Neural progenitor cell (in vitro differentiated cells): Measurements from ENCODE around the gene LATS2. TPM values are rescaled to one million over a fixed set of nuclear protein-coding genes. Genes with fewer than 3 reads are reported as not detected.

Source experiments
- DNase-seq: peaks from one replicate; pipeline ENCODE4 v3.0.0-alpha.2; 2016; ENCODE audit warnings: low spot score
- H2AFZ ChIP-seq: fragments of 200-600 bp; sonication (generic); replicated peaks from 2 replicates; pipeline ENCODE4 v1.6.1; 2016; ENCODE audit warnings: antibody characterized with exemption
- H3F3A ChIP-seq: fragments of 200-600 bp; sonication (generic); 2 replicates; pipeline ENCODE4 v1.6.1; 2016; ENCODE audit warnings: antibody characterized with exemption, low read depth
- H3K27ac ChIP-seq: fragments of 200-600 bp; sonication (generic); 2 replicates; pipeline ENCODE4 v1.5.1; 2016; ENCODE audit warnings: mild to moderate bottlenecking
- H3K27me3 ChIP-seq: fragments of 200-600 bp; sonication (generic); 2 replicates; pipeline ENCODE4 v1.6.1; 2016; ENCODE audit warnings: mild to moderate bottlenecking, moderate library complexity
- H3K36me3 ChIP-seq: fragments of 200-600 bp; sonication (generic); 2 replicates; pipeline ENCODE4 v1.5.1; 2016
- H3K4me1 ChIP-seq: fragments of 200-600 bp; sonication (generic); 2 replicates; pipeline ENCODE4 v1.6.1; 2016; ENCODE audit warnings: mixed run types
- H3K4me2 ChIP-seq: fragments of 200-600 bp; sonication (generic); 2 replicates; pipeline ENCODE4 v1.6.1; 2016
- H3K4me3 ChIP-seq: fragments of 200-600 bp; sonication (generic); 2 replicates; pipeline ENCODE4 v1.5.1; 2016
- H3K79me2 ChIP-seq: fragments of 200-600 bp; sonication (generic); 2 replicates; pipeline ENCODE4 v1.6.1; 2016; ENCODE audit warnings: low read depth
- H3K9ac ChIP-seq: fragments of 200-600 bp; sonication (generic); 2 replicates; pipeline ENCODE4 v1.6.1; 2016
- H3K9me3 ChIP-seq: fragments of 200-600 bp; sonication (generic); 2 replicates; pipeline ENCODE4 v1.5.1; 2016; ENCODE audit warnings: low read depth
- H4K20me1 ChIP-seq: fragments of 200-600 bp; sonication (generic); 2 replicates; pipeline ENCODE4 v1.6.1; 2016; ENCODE audit warnings: low read depth
- H3K27ac Mint-ChIP-seq: 3 replicates; pipeline ENCODE4 v1.8.0; 2021; ENCODE audit warnings: mixed read lengths
- H3K27me3 Mint-ChIP-seq: 2 replicates; pipeline ENCODE4 v1.8.0; 2022; ENCODE audit warnings: low read depth, mild to moderate bottlenecking, inconsistent platforms, moderate library complexity, mixed read lengths; ENCODE audit not compliant: insufficient read depth
- H3K36me3 Mint-ChIP-seq: 3 replicates; pipeline ENCODE4 v1.8.0; 2021; ENCODE audit warnings: mixed read lengths
- H3K4me1 Mint-ChIP-seq: 3 replicates; pipeline ENCODE4 v1.8.0; 2021; ENCODE audit warnings: mixed read lengths
- H3K4me3 Mint-ChIP-seq: 3 replicates; pipeline ENCODE4 v1.8.0; 2021; ENCODE audit warnings: mild to moderate bottlenecking, moderate library complexity, mixed read lengths
- H3K9me3 Mint-ChIP-seq: 3 replicates; pipeline ENCODE4 v1.8.0; 2020; ENCODE audit warnings: mixed read lengths
- EZH2 ChIP-seq: fragments of 200-600 bp; sonication (generic); IDR thresholded peaks from 2 replicates; pipeline ENCODE4 v1.6.1; 2017; ENCODE audit warnings: antibody characterized with exemption, mild to moderate bottlenecking, moderate library complexity
- EZH2phosphoT487 ChIP-seq: fragments of 200-600 bp; sonication (generic); IDR thresholded peaks from 2 replicates; pipeline ENCODE4 v1.6.1; 2017; ENCODE audit warnings: antibody characterized with exemption
- total RNA-seq: library from RNA; depleted of rRNA; stranded (reverse); fragments of >200 nt; gene quantifications from 2 replicates; pipeline ENCODE4 v1.2.3, GENCODE V29; 2015; ENCODE audit warnings: low replicate concordance
- TF ChIP-seq, protein P1 (sequence below): fragments of 200-600 bp; sonication (generic); IDR thresholded peaks from 2 replicates; pipeline ENCODE4 v1.5.1; 2017; ENCODE audit warnings: antibody characterized with exemption, mild to moderate bottlenecking

Gene LATS2
- total RNA-seq, 1 donor from 2014 or later, result 15.2 TPM

GRCh38 chr13:21066946-21067345, 5.6 kb upstream of the LATS2 start:
- H3K27ac Mint-ChIP-seq, result no peak overlapping the region
- Histone ChIP-seq H2AFZ (no peak overlapping the region), H4K20me1 (no peaks in the 10 kb centered on the region), H3K27ac (no peak overlapping the region), H3K27me3 (no peaks in the 10 kb centered on the region), H3K79me2 (no peaks in the 10 kb centered on the region), H3F3A (peaks cover 10% of the 10 kb centered on the region), H3K4me2 (no peak overlapping the region), H3K9ac (no peak overlapping the region), H3K36me3 (no peaks in the 10 kb centered on the region), H3K4me1 (no peaks in the 10 kb centered on the region), H3K9me3 (no peaks in the 10 kb centered on the region), H3K4me3 (no peak overlapping the region)
- H3K4me3 Mint-ChIP-seq, result no peak overlapping the region
- H3K4me1 Mint-ChIP-seq, result no peaks in the 10 kb centered on the region
- no peak for TF ChIP-seq EZH2phosphoT487
- TF ChIP-seq, protein P1, sequence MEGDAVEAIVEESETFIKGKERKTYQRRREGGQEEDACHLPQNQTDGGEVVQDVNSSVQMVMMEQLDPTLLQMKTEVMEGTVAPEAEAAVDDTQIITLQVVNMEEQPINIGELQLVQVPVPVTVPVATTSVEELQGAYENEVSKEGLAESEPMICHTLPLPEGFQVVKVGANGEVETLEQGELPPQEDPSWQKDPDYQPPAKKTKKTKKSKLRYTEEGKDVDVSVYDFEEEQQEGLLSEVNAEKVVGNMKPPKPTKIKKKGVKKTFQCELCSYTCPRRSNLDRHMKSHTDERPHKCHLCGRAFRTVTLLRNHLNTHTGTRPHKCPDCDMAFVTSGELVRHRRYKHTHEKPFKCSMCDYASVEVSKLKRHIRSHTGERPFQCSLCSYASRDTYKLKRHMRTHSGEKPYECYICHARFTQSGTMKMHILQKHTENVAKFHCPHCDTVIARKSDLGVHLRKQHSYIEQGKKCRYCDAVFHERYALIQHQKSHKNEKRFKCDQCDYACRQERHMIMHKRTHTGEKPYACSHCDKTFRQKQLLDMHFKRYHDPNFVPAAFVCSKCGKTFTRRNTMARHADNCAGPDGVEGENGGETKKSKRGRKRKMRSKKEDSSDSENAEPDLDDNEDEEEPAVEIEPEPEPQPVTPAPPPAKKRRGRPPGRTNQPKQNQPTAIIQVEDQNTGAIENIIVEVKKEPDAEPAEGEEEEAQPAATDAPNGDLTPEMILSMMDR, result no peak
- no peak for TF ChIP-seq EZH2
- no peaks in the 10 kb centered on the region for H3K36me3 Mint-ChIP-seq
- H3K9me3 Mint-ChIP-seq, result no peaks in the 10 kb centered on the region
- no peak for DNase-seq
- H3K27me3 Mint-ChIP-seq, result no peaks in the 10 kb centered on the region

GRCh38 chr13:21065686-21066085, 4.3 kb upstream of the LATS2 start:
- Histone ChIP-seq H4K20me1 (no peaks in the 10 kb centered on the region), H3K27ac (no peak overlapping the region), H3F3A (peaks cover 14% of the 10 kb centered on the region), H2AFZ (no peak overlapping the region), H3K4me2 (no peak overlapping the region), H3K4me3 (no peak overlapping the region), H3K27me3 (no peaks in the 10 kb centered on the region), H3K4me1 (no peaks in the 10 kb centered on the region), H3K9me3 (no peaks in the 10 kb centered on the region), H3K9ac (no peak overlapping the region), H3K79me2 (peaks cover 6% of the 10 kb centered on the region), H3K36me3 (no peaks in the 10 kb centered on the region)
- H3K4me3 Mint-ChIP-seq, result no peak overlapping the region
- DNase-seq, result no peak
- TF ChIP-seq, protein P1, result no peak
- TF ChIP-seq EZH2phosphoT487 (no peak), EZH2 (no peak)
- no peak overlapping the region for H3K27ac Mint-ChIP-seq
- H3K9me3 Mint-ChIP-seq, result no peaks in the 10 kb centered on the region
- no peaks in the 10 kb centered on the region for H3K36me3 Mint-ChIP-seq
- H3K27me3 Mint-ChIP-seq, result peaks cover 4% of the 10 kb centered on the region
- peaks cover 2% of the 10 kb centered on the region for H3K4me1 Mint-ChIP-seq

GRCh38 chr13:21063031-21063430, 1.6 kb upstream of the LATS2 start:
- H3K36me3 Mint-ChIP-seq, result no peaks in the 10 kb centered on the region
- H3K4me3 ChIP-seq, result no peak overlapping the region
- H3K9ac ChIP-seq, result no peak overlapping the region
- peaks cover 21% of the 10 kb centered on the region for H3K4me1 ChIP-seq
- H3K36me3 ChIP-seq, result no peaks in the 10 kb centered on the region
- TF ChIP-seq, protein P1, result no peak
- TF ChIP-seq EZH2phosphoT487 (no peak), EZH2 (no peak)
- no peak overlapping the region for H2AFZ ChIP-seq
- DNase-seq, result no peak
- no peak overlapping the region for H3K4me2 ChIP-seq
- H3K27me3 Mint-ChIP-seq, result peaks cover 4% of the 10 kb centered on the region
- no peak overlapping the region for H3K27ac ChIP-seq
- H3K9me3 Mint-ChIP-seq, result no peaks in the 10 kb centered on the region
- H3K79me2 ChIP-seq, result peaks cover 33% of the 10 kb centered on the region
- no peak overlapping the region for H3K27ac Mint-ChIP-seq
- no peaks in the 10 kb centered on the region for H3K9me3 ChIP-seq
- peaks cover 18% of the 10 kb centered on the region for H3K4me1 Mint-ChIP-seq
- no peaks in the 10 kb centered on the region for H3K27me3 ChIP-seq
- H3F3A ChIP-seq, result peaks cover 19% of the 10 kb centered on the region
- H3K4me3 Mint-ChIP-seq, result peak overlapping the region; percentile 63
- peaks cover 23% of the 10 kb centered on the region for H4K20me1 ChIP-seq
